ENCODE data around the gene ZNF451.

DNA sequence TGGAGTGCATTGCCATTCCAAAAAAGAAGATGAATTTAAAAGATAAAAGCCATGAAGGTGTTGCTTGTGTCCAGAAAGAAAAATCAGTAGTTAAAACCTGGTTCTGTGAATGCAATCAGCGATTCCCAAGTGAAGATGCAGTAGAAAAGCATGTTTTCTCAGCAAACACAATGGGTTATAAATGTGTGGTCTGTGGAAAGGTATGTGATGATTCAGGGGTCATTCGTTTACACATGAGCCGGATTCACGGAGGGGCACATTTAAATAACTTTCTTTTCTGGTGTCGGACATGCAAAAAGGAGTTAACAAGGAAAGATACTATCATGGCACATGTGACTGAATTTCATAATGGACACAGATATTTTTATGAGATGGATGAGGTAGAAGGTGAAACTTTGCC is 57.4 kb downstream of the ZNF451 start:
- TF ChIP-seq POLR2AphosphoS5 (IDR thresholded peaks at IDR 0.05; ENCODE audit: borderline replicate concordance, low read depth, low read length): no peak
- no peak for TF ChIP-seq FOXP2 (optimal IDR thresholded peaks at IDR 0.05; ENCODE audit: control extremely low read depth, extremely low read length, insufficient read depth)
- TF ChIP-seq EZH2 (IDR thresholded peaks at IDR 0.05): no peak
